Measurements from ENCODE around the gene ABHD16A.

The ABHD16A gene

GRCh38 chr6:31725502-31726350 lies 22.6 kb upstream of the ABHD16A start:
- TF ChIP-seq, protein P1, sequence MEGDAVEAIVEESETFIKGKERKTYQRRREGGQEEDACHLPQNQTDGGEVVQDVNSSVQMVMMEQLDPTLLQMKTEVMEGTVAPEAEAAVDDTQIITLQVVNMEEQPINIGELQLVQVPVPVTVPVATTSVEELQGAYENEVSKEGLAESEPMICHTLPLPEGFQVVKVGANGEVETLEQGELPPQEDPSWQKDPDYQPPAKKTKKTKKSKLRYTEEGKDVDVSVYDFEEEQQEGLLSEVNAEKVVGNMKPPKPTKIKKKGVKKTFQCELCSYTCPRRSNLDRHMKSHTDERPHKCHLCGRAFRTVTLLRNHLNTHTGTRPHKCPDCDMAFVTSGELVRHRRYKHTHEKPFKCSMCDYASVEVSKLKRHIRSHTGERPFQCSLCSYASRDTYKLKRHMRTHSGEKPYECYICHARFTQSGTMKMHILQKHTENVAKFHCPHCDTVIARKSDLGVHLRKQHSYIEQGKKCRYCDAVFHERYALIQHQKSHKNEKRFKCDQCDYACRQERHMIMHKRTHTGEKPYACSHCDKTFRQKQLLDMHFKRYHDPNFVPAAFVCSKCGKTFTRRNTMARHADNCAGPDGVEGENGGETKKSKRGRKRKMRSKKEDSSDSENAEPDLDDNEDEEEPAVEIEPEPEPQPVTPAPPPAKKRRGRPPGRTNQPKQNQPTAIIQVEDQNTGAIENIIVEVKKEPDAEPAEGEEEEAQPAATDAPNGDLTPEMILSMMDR (IDR thresholded peaks at IDR 0.05; ENCODE audit: low read depth, low read length, missing control alignments), result no peak
- no peak for DNase-seq (ENCODE audit: low read depth)
- no peak overlapping the region for H3K4me3 ChIP-seq (ENCODE audit: low read depth, low read length)

DNA sequence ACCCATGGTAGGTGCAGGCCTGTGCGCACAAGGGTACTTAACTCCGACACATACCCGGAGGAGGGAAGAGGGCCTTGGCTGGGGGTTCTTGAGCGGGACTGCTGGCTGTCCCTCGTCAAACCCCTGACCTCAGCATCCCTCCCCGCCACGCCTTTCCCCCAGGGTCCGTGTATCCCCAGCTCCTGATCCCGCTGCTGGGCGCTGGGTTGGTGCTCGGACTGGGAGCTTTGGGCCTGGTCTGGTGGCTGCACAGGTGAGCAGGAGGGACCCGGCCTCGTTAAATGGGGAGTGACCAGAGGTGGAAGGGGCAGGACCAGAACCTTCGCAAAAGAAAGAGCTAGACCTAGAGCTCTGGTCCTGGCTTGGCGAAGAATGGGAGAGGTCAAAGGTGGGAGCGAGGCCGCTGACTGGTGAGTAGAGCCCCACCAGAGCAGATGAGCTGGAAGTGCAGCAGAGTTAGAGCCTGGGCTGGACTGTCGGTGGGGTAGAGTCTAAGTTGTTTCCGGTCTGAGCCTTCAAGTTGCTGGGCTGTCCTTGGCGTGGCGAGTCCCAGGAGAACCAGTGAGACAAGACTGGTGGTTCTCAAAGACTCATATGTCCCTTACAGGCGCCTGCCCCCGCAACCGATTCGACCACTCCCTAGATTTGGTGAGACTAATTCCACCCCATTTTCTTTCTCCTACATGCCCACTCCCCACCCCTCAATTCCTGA lies 21.0 kb upstream of the ABHD16A start:
- no peak for DNase-seq (ENCODE audit: low read depth)
- H3K4me3 ChIP-seq (ENCODE audit: low read depth, low read length), result no peak overlapping the region
- TF ChIP-seq, protein P1 (IDR thresholded peaks at IDR 0.05; ENCODE audit: low read depth, low read length, missing control alignments), result no peak

DNA sequence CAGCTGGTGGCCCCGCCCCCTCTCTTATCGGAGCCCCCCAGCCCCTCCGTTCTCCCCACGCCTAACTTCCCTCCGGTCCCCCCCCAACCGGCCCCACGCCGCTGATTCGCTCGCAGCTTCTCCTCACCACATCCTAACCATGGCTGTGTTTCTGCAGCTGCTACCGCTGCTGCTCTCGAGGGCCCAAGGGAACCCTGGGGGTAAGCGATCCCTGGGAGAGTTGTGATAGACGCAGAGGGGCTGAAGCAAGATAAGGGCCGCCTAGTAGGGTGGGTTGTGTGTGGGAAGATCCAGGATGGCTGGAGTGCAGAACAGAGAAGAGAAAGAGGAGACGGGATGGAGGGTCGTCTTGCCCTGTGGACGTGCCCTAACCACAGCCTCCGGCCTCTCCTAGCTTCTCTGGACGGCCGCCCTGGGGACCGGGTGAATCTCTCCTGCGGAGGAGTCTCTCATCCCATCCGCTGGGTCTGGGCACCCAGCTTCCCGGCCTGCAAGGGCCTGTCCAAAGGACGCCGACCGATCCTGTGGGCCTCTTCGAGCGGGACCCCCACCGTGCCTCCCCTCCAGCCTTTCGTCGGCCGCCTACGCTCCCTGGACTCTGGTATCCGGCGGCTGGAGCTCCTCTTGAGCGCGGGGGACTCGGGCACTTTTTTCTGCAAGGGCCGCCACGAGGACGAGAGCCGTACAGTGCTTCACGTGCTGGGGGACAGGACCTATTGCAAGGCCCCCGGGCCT lies 20.3 kb upstream of the ABHD16A start, which contains the start of gene MPIG6B:
Gene MPIG6B, plus strand, starts transcription at position 129 of the 735 bp plus-strand sequence. Its CDS starts 11 bp downstream, at position 140.
- TF ChIP-seq, protein P1 (IDR thresholded peaks at IDR 0.05; ENCODE audit: low read depth, low read length, missing control alignments), result no peak
- no peak within 1 kb of the TSS for H3K4me3 ChIP-seq (ENCODE audit: low read depth, low read length)
- DNase-seq (ENCODE audit: low read depth), result no peak

DNA sequence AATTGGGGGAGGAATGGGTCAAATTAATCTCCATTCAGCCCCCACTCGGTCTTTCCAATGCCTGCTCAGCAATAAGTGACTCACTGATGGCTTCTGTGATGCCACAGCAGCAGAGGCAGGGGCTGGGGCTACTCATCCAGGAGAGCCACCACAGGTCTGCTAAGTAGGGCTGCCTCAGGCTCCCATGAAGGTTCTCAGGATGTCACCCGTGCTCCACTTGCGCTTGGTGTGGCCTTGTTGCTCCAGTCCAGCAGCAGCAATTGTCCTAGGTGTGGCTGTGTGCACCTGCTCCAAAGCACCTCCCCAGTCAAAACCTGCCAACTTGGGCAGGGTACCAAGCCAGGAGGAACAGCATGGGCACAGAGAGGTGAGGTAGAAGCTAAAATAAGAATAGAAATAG lies 19.0 kb upstream of the ABHD16A start:
- H3K4me3 ChIP-seq (ENCODE audit: low read depth, low read length), result no peak overlapping the region
- DNase-seq (ENCODE audit: low read depth), result no peak
- TF ChIP-seq, protein P1 (IDR thresholded peaks at IDR 0.05; ENCODE audit: low read depth, low read length, missing control alignments), result no peak

DNA sequence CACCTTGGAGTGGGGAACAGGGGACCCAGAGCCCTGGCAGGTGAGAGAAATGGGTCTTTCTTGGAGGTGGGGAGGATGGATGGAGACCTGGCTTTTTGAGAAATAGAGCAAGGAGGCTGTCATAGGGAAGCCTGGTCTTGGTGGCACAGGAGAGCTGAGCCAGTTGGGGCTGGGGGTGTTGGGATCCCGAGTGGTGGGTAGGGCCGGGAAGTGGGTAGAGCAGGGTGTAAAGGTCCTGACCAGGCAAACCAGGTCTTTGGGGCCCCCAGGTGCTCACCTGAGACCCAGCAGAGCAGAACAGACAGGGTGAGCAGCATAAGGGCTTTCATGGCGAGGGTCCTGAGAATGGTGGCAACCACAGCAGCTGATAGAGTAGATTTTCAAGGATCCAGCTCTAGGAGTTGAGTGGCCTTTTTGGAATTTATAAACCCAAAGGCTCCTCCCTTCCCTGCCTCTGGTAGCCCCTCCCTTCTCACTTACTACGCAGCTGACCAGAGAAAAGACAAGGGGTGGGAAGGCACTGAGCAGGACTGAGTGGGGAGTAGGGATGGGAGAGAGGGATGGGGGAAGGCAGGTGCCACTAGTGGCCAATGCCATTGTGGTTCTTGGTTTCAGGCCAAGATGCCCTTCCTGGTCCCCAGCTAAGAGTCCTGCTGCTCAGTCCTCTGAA lies 18.4 kb upstream of the ABHD16A start, which contains the start of gene LY6G6C:
Gene LY6G6C, minus strand, starts transcription at position 396 of the 670 bp plus-strand sequence. Its CDS starts 67 bp downstream, at position 329.
- no peak within 1 kb of the TSS for H3K4me3 ChIP-seq (ENCODE audit: low read depth, low read length)
- TF ChIP-seq, protein P1 (IDR thresholded peaks at IDR 0.05; ENCODE audit: low read depth, low read length, missing control alignments), result no peak
- DNase-seq (ENCODE audit: low read depth), result no peak

DNA sequence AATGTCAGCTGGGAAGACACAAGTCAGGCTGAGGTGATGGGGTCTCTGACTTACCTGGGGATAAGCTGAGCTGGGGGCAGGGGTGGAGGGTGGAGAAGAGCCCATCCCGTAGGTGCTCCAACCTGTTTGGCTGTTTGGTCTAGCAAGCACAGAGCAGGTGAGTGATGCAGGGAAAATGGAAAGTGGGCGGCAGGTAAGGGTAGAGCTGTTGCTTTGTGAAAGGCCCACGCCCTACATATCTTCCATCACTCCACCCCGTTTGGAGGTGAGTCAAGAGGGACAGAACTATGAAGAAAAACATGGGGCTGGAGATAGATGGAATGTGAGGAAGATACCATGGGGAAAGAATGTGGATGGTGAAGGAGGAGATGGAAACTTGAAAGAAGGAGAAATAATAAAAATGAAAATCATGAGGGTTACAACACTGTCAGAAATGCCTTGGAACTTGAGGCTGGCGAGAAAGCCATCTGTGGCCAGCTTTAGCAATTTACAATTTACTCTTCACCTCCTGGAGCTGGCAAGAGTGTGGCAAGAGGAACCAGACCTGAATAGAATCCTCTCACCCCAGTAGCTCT lies 17.2 kb upstream of the ABHD16A start:
- TF ChIP-seq, protein P1 (IDR thresholded peaks at IDR 0.05; ENCODE audit: low read depth, low read length, missing control alignments), result no peak
- H3K4me3 ChIP-seq (ENCODE audit: low read depth, low read length), result no peak overlapping the region
- DNase-seq (ENCODE audit: low read depth), result no peak

Data from GM12864 (cell line).